Lower leg skin (tissue), 3 donors: ENCODE data around the gene CLMN.

Experiments used
- POLR2A ChIP-seq, 2 donors: fragments of 450-650 bp; IDR thresholded peaks; one replicate each; pipeline ENCODE4 v1.6.1; 2016 to 2017; ENCODE audit warnings: antibody characterized with exemption in 2 of 2, mild to moderate bottlenecking in 1 of 2, moderate library complexity in 1 of 2
- TF ChIP-seq, protein P1 (sequence below), 3 donors: fragments of 450-650 bp; IDR thresholded peaks; one replicate each; pipeline ENCODE4 v1.5.1; 2016; ENCODE audit warnings: antibody characterized with exemption in 3 of 3, mild to moderate bottlenecking in 3 of 3, moderate library complexity in 2 of 3

- no peak for TF ChIP-seq POLR2A (IDR thresholded peaks at IDR 0.05)
- TF ChIP-seq, protein P1, sequence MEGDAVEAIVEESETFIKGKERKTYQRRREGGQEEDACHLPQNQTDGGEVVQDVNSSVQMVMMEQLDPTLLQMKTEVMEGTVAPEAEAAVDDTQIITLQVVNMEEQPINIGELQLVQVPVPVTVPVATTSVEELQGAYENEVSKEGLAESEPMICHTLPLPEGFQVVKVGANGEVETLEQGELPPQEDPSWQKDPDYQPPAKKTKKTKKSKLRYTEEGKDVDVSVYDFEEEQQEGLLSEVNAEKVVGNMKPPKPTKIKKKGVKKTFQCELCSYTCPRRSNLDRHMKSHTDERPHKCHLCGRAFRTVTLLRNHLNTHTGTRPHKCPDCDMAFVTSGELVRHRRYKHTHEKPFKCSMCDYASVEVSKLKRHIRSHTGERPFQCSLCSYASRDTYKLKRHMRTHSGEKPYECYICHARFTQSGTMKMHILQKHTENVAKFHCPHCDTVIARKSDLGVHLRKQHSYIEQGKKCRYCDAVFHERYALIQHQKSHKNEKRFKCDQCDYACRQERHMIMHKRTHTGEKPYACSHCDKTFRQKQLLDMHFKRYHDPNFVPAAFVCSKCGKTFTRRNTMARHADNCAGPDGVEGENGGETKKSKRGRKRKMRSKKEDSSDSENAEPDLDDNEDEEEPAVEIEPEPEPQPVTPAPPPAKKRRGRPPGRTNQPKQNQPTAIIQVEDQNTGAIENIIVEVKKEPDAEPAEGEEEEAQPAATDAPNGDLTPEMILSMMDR (IDR thresholded peaks at IDR 0.05) = no peak
Measured at GRCh38 chr14:95147597-95147996, 172.1 kb downstream of the CLMN start.
